Measurements from ENCODE around the gene IQGAP2.

IQGAP2 gene

DNA sequence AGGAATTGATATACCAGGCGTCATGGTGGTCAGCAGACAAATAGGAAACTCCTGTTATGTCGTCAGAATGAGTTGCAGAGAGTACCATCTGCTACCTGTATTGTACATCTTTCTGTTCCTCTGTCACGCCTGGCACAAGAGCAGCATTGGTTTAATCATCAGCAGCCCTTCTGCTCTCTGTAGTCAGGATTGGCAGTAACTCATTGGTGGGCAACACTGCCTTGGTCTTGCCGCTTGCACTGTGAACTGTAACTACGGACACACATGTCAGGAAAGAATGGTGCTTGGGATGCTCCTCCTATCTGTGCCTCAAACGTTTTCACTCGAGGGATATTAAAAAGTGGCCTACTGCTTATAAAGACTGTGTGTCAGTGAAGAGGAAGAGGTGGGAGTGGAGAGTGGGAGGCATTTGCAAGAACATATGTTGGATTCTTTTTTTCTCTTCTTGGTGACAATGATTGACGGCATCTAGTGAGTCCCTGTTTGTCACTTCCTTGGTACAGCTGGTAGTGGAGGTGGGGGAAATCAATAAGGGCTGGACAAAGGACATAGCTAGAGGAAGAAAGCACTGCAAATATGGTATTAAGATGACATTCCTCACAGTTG is 143.5 kb downstream of the IQGAP2 start:
- TF ChIP-seq TCF12 (IDR thresholded peaks at IDR 0.05; ENCODE audit: low read depth) (no peak), NFIC (IDR thresholded peaks at IDR 0.05) (no peak), TAF1 (IDR thresholded peaks at IDR 0.05; ENCODE audit: low read depth) (no peak)

GRCh38 chr5:76547242-76547890 is 144.3 kb downstream of the IQGAP2 start:
- TF ChIP-seq, protein P1, sequence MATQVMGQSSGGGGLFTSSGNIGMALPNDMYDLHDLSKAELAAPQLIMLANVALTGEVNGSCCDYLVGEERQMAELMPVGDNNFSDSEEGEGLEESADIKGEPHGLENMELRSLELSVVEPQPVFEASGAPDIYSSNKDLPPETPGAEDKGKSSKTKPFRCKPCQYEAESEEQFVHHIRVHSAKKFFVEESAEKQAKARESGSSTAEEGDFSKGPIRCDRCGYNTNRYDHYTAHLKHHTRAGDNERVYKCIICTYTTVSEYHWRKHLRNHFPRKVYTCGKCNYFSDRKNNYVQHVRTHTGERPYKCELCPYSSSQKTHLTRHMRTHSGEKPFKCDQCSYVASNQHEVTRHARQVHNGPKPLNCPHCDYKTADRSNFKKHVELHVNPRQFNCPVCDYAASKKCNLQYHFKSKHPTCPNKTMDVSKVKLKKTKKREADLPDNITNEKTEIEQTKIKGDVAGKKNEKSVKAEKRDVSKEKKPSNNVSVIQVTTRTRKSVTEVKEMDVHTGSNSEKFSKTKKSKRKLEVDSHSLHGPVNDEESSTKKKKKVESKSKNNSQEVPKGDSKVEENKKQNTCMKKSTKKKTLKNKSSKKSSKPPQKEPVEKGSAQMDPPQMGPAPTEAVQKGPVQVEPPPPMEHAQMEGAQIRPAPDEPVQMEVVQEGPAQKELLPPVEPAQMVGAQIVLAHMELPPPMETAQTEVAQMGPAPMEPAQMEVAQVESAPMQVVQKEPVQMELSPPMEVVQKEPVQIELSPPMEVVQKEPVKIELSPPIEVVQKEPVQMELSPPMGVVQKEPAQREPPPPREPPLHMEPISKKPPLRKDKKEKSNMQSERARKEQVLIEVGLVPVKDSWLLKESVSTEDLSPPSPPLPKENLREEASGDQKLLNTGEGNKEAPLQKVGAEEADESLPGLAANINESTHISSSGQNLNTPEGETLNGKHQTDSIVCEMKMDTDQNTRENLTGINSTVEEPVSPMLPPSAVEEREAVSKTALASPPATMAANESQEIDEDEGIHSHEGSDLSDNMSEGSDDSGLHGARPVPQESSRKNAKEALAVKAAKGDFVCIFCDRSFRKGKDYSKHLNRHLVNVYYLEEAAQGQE (IDR thresholded peaks at IDR 0.05; ENCODE audit: low read depth): no peak
- no peak for TF ChIP-seq MAX (IDR thresholded peaks at IDR 0.05)
- TF ChIP-seq CEBPB (IDR thresholded peaks at IDR 0.05): no peak
- TF ChIP-seq NFIC (IDR thresholded peaks at IDR 0.05): no peak
- TF ChIP-seq, protein P2, sequence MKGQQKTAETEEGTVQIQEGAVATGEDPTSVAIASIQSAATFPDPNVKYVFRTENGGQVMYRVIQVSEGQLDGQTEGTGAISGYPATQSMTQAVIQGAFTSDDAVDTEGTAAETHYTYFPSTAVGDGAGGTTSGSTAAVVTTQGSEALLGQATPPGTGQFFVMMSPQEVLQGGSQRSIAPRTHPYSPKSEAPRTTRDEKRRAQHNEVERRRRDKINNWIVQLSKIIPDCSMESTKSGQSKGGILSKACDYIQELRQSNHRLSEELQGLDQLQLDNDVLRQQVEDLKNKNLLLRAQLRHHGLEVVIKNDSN (IDR thresholded peaks at IDR 0.05): no peak
- TF ChIP-seq RAD21 (IDR thresholded peaks at IDR 0.05; ENCODE audit: low read depth): no peak
- TF ChIP-seq EP300 (IDR thresholded peaks at IDR 0.05; ENCODE audit: borderline replicate concordance): no peak
- TF ChIP-seq YY1 (IDR thresholded peaks at IDR 0.05; ENCODE audit: low read depth): no peak
- no peak for TF ChIP-seq CREB1 (IDR thresholded peaks at IDR 0.05; ENCODE audit: low read depth)
- no peak for TF ChIP-seq EGR1 (IDR thresholded peaks at IDR 0.05)
- no peak for TF ChIP-seq FOXM1 (IDR thresholded peaks at IDR 0.05; ENCODE audit: borderline replicate concordance, low read depth)
- TF ChIP-seq TCF12 (IDR thresholded peaks at IDR 0.05; ENCODE audit: low read depth): no peak
- no peak for TF ChIP-seq TAF1 (IDR thresholded peaks at IDR 0.05; ENCODE audit: low read depth)
- no peak for TF ChIP-seq TEAD4 (IDR thresholded peaks at IDR 0.05)
- TF ChIP-seq ZBTB7A (IDR thresholded peaks at IDR 0.05; ENCODE audit: low read depth): no peak

DNA sequence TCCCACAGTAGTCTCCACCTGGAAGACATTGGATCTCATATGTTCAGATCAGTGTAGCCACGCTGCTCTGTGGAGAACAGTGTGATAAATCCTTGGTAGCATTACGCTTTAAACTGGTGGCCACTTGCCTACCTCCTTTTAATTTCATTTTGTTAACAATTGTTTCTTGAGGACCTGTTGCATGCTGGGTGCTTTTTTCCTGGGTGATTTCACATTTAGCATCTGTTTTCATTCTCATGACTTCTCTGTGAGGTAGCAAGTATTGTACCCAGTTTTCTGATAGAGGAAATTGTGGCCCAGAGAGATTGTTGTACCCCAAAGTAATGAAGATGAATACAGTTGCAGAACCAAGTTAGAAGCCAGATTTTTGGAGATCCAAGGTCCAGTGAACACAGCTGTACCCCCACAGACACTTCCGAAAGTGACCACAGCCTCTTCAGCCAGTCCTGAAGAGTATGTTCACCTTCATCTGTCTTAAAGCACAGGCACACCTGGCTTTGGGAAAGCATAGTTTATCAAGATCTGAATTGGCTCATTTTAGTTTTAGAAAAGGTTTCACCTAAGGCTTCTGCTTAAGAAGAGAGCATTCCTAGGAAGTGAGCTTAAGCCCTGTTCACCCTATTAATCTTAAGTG is 144.9 kb downstream of the IQGAP2 start:
- TF ChIP-seq TAF1 (IDR thresholded peaks at IDR 0.05; ENCODE audit: low read depth) (no peak), RAD21 (IDR thresholded peaks at IDR 0.05; ENCODE audit: low read depth) (no peak)

DNA sequence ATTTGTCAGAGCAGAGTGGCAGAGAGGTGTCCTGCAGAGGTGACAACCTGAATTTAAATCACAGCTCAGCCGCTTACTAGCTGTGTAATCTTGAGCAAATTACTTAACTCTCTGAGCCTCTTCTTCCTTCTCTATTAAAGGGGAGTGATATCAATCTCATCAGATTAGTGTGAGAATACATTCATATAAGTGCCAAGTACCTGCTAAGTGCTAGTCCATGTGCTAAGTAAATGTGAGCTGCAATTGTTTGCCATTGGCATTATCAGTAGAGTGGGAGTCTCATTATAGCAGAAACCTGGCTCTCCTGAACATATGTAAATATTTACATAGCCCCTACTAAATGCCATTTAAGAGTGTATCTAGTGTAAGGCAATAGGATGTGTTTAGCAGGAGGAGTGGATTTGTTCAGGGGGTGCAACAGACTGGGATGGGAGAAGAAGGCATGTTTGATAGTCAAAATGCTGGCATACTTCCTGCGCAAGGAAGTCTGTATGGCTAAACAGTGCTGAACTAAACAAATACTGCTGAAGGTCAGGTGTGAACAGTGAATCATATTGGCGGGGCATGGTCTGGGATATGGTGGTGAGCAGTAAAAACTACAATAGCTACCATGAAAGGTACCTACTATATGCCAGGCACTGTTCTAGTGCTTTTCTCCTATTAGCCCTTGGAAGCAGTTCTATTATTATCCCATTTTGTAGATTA is 145.6 kb downstream of the IQGAP2 start:
- no peak for TF ChIP-seq MAX (IDR thresholded peaks at IDR 0.05)
- no peak for TF ChIP-seq TEAD4 (IDR thresholded peaks at IDR 0.05)
- no peak for TF ChIP-seq EGR1 (IDR thresholded peaks at IDR 0.05)
- no peak for TF ChIP-seq YY1 (IDR thresholded peaks at IDR 0.05; ENCODE audit: low read depth)
- TF ChIP-seq EP300 (IDR thresholded peaks at IDR 0.05; ENCODE audit: borderline replicate concordance): no peak
- no peak for TF ChIP-seq TCF12 (IDR thresholded peaks at IDR 0.05; ENCODE audit: low read depth)
- TF ChIP-seq, protein P2 (IDR thresholded peaks at IDR 0.05): no peak
- TF ChIP-seq, protein P1 (IDR thresholded peaks at IDR 0.05; ENCODE audit: low read depth): no peak
- TF ChIP-seq CEBPB (IDR thresholded peaks at IDR 0.05): no peak
- no peak for TF ChIP-seq RAD21 (IDR thresholded peaks at IDR 0.05; ENCODE audit: low read depth)
- no peak for TF ChIP-seq TAF1 (IDR thresholded peaks at IDR 0.05; ENCODE audit: low read depth)
- no peak for TF ChIP-seq NFIC (IDR thresholded peaks at IDR 0.05)

GRCh38 chr5:76552546-76552945 is 149.5 kb downstream of the IQGAP2 start:
- TF ChIP-seq TEAD4 (IDR thresholded peaks at IDR 0.05) (no peak), MAX (IDR thresholded peaks at IDR 0.05) (no peak), TCF12 (IDR thresholded peaks at IDR 0.05; ENCODE audit: low read depth) (no peak)
